ENCODE measurements around the gene AKT2.
A peak's percentile ranks its signal among the peaks of the same experiment; 100 is the strongest.

The AKT2 gene

GRCh38 chr19:40217934-40218890, 66.9 kb downstream of the AKT2 start, which contains the start of gene TTC9B:
TSS of gene TTC9B (minus strand) at chr19:40218384. CDS start at chr19:40218381, 3 bp downstream.
- no peak for DNase-seq (ENCODE audit: low read depth)

- no peak for DNase-seq (ENCODE audit: low read depth)
Observed at GRCh38 chr19:40217027-40217810, 67.9 kb downstream of the AKT2 start.

- no peak for DNase-seq (ENCODE audit: low read depth)
Observed at GRCh38 chr19:40216777-40217026, 68.4 kb downstream of the AKT2 start.

GRCh38 chr19:40216013-40216776, 69.0 kb downstream of the AKT2 start:
- DNase-seq (ENCODE audit: low read depth), result no peak

- no peak for DNase-seq (ENCODE audit: low read depth)
Observed at GRCh38 chr19:40214936-40215335, 70.2 kb downstream of the AKT2 start.

- DNase-seq (ENCODE audit: low read depth), result no peak
Observed at GRCh38 chr19:40213882-40214570, 71.1 kb downstream of the AKT2 start.

GRCh38 chr19:40213251-40213829, 71.8 kb downstream of the AKT2 start:
- DNase-seq (ENCODE audit: low read depth), result no peak

GRCh38 chr19:40210889-40211288, 74.3 kb downstream of the AKT2 start:
- no peak for DNase-seq (ENCODE audit: low read depth)

GRCh38 chr19:40208602-40209001, 76.5 kb downstream of the AKT2 start:
- DNase-seq (ENCODE audit: low read depth), result no peak

- DNase-seq (ENCODE audit: low read depth), result no peak
Observed at GRCh38 chr19:40205760-40206159, 79.4 kb downstream of the AKT2 start.

GRCh38 chr19:40204381-40204780, 80.8 kb downstream of the AKT2 start:
- DNase-seq (ENCODE audit: low read depth), result no peak

GRCh38 chr19:40200341-40201099, 84.6 kb downstream of the AKT2 start:
- no peak for DNase-seq (ENCODE audit: low read depth)

GRCh38 chr19:40198272-40198990, 86.7 kb downstream of the AKT2 start:
- DNase-seq (ENCODE audit: low read depth), result no peak

- DNase-seq (ENCODE audit: low read depth), result no peak
Observed at GRCh38 chr19:40193587-40193849, 91.6 kb downstream of the AKT2 start.

- DNase-seq (ENCODE audit: low read depth), result no peak
Observed at GRCh38 chr19:40192758-40193586, 92.2 kb downstream of the AKT2 start.

- no peak for DNase-seq (ENCODE audit: low read depth)
Observed at GRCh38 chr19:40191836-40192646, 93.1 kb downstream of the AKT2 start.

GRCh38 chr19:40190891-40191835, 94.0 kb downstream of the AKT2 start, which contains the start of gene MAP3K10:
TSS of gene MAP3K10 (plus strand) at chr19:40191426. CDS start at chr19:40192032, 606 bp downstream.
- peak; percentile 31 for DNase-seq (ENCODE audit: low read depth)

Measured in fibroblast of the conjunctiva (primary cell).